CD1c-positive myeloid dendritic cell (primary cell): ENCODE measurements around the gene HOXD1.

Experiments
- DNase-seq: peaks from one replicate; pipeline ENCODE4 v3.0.0-alpha.2; 2016; ENCODE audit errors: extremely low spot score

The HOXD1 gene

GRCh38 chr2:176187899-176188773, at the start of gene HOXD1:
TSS of gene HOXD1 (plus strand) at chr2:176188668. CDS start at chr2:176188802, 134 bp downstream.
- no peak for DNase-seq

GRCh38 chr2:176138923-176139660, 49.4 kb upstream of the HOXD1 start:
- DNase-seq: no peak

DNA sequence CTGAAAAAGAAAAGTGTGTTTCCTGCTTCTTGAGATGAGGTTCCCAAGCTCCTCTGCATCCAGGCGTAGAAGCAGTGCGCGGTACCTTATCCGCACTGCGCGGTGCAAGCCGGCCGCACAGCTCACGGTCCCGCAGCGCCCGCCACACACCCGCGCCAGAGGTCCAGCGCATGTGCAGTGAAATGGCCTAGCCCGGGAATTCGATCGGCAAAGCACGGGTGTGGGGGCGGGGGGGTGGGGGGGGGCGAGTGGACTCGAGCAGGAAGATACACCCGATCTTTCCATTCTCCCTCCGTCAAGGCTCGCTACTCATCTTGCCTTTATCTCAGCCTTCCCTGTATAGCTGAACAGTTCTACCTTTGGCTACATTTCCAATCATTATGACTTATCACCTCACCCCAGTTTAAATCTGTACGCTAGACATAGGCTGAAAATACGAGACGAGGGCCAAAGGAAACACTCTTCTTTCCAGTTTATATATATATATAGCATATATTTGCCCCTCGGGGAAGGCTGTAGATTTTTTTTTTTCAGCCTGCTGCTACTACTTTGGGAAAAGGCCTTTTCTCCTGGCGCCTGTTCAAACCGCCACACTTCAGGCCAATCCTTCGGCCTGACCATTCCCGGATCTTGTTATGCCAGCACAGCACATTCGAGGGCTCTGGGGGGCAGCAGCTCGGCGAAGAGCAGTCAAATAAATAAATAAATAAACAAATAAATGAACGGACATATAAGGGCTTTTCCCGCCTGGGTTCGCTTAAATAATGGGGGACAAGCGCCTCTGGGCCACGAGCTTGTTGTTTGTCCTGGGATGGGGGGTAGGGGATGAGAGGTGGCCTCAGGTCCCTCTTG, 48.6 kb upstream of the HOXD1 start:
- no peak for DNase-seq

- peak; percentile 70 for DNase-seq
Measured at GRCh38 chr2:176140513-176141317, 47.8 kb upstream of the HOXD1 start.

DNA sequence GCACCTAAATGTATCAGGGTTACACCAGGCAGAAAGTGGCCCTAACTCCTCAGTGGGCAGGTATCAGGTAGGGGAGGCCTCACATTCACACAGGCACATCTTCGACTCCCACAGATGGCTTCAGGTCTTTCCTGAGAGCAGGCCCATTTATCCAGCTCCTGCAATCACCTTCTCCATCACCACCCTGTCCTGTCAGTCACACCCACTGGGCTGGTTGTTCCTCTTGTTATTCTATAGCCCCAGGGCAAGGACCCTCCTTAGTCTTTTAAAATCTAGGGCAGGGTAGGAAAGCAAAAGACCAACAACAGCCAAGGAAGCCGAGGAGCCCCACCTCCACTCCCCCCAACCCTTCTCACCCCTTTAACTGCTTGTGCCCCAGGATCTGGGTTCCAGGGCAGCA, 46.2 kb upstream of the HOXD1 start:
- DNase-seq: no peak

DNA sequence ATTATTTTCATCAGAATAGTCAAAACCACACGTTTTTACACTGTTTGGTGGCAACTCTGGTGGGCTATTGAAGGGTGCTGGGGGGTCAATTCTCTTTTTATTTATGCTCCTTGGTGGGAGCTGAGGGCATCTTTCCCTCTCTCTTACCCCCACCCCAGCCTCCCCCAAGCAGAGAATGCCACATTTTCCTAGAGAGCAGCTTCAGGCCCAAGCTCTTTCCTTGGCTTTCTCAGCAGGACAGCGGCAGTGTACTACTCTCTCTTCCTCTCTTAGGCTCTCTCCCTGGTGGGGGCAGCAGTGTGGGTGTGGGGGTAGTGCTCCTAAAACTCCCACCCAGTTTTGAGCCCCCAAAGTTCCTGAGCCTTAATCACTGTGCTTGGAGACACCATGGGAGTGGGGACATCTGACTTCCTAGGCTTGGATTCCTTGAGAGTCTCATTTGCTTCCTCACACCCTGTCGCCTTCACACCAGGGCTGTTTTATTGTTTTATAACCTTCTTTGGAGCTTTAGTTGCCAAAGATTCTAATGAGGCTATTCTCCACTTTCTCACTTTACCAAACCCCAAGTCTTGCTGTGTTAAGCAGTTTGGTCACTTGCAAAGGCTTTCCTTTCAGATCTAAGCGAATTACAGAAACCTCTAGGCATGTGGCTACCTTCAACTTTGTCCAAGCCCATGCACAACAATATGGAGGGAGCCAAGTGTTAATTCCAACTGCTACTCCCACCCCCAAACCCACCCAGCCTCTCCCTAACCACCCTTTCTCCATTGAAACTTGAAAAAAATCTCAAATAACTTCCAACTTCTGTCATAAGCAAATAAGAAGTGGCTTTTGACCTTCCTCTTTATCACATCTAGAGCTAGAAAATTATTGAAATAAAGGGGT, 43.1 kb upstream of the HOXD1 start:
- no peak for DNase-seq

- no peak for DNase-seq
Measured at GRCh38 chr2:176146101-176146500, 42.4 kb upstream of the HOXD1 start.

- no peak for DNase-seq
Measured at GRCh38 chr2:176146645-176147044, 41.8 kb upstream of the HOXD1 start.

GRCh38 chr2:176147210-176147799, 41.2 kb upstream of the HOXD1 start:
- no peak for DNase-seq

DNA sequence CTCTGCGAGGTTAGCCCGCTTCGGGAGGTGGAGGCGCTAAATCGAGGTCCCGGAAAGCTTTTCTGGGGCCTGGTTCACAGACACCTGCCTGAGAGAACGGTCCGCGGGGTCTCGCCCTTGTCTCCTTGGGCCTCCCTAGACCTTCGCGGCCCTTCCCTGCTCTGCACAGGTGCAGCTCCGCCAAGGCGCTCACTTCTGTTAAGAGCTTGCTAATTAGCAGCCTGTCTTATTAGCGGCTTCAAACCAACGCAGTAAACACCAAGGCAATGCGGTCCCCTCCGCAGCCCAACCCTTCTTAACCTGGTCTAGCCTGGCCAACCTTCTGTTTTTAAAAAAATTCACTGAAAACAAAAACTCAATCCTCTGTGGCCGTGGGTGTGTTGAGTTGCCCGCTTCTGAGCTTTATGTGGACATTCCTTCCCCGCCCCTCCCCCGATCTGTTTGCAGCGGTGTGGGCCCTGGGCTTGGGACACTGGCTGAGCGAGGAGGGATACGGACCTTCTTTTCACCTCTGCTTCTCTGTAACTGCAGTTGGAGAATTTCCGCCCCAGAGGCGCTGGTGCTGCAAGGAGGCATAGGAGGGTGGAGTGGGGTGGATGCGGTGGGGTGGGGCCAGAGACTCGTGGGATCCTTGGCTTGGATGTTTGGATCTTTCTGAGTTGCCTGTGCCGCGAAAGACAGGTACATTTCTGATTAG, 40.5 kb upstream of the HOXD1 start:
- DNase-seq: no peak

GRCh38 chr2:176148751-176149421, 39.6 kb upstream of the HOXD1 start:
- DNase-seq: no peak

- DNase-seq: no peak
Measured at GRCh38 chr2:176149481-176149938, 39.0 kb upstream of the HOXD1 start.

GRCh38 chr2:176149939-176150583, 38.4 kb upstream of the HOXD1 start:
- no peak for DNase-seq

- DNase-seq: no peak
Measured at GRCh38 chr2:176150584-176151441, 37.7 kb upstream of the HOXD1 start.

DNA sequence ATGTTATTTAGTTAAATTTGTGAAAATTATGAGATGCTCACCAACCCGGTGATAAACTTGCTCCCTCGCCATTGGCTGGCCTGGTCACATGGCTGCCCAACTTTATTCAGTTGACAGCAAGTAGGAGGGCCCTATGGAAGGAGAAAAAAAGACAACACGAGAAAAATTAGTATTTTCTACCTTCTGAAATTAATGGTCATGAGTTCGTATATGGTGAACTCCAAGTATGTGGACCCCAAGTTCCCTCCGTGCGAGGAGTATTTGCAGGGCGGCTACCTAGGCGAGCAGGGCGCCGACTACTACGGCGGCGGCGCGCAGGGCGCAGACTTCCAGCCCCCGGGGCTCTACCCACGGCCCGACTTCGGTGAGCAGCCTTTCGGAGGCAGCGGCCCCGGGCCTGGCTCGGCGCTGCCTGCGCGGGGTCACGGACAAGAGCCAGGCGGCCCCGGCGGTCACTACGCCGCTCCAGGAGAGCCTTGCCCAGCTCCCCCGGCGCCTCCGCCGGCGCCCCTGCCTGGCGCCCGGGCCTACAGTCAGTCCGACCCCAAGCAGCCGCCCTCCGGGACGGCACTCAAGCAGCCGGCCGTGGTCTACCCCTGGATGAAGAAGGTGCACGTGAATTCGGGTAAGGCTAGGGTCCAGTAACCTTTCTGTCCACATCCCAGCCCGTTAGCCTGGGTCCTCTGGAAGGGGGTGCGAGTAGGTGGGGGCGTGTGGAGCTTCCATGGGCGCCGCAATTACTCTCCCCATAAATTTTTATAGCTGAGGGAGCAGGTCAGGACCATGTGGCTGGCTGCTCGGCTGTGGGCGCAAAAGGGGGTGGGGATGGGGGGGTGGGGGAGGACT, 36.8 kb upstream of the HOXD1 start, which contains the start of gene HOXD4:
HOXD4 (plus strand) TSS at position 109 of the 846 bp plus-strand sequence; CDS start at position 193, 84 bp downstream.
- DNase-seq: no peak
